ENCODE data around the gene HIGD1A.

Gene HIGD1A

DNA sequence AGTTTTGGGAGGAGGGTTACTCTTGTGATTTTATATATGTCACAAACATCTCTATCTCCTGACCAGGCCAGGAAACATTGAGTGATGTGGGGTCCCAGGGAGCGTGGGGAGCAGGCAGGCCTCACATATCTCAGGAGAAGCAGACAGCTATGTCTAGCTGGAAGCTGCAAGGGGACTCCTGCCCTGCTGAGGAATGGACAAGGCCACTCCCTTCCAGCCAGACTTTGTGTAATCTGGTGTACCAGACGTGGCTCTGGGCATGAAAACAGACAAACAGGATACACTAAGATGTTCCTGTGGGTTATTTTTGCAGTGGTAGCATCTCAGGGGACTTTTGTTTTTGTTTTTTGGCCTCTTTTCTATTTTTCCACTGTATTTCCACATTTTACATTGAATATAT is 48.2 kb upstream of the HIGD1A start:
- Histone ChIP-seq H3K4me2 (ENCODE audit: low read depth, low read length, poor library complexity, severe bottlenecking) (no peak overlapping the region), H3K27ac (ENCODE audit: low read depth, low read length) (no peak overlapping the region), H4K20me1 (ENCODE audit: low read depth, low read length) (no peaks in the 10 kb centered on the region), H2AFZ (ENCODE audit: low read depth, low read length, severe bottlenecking) (no peak overlapping the region), H3K4me3 (ENCODE audit: insufficient read depth, low read length, poor library complexity, severe bottlenecking) (no peak overlapping the region), H3K27me3 (ENCODE audit: low read length) (no peaks in the 10 kb centered on the region), H3K9me3 (ENCODE audit: insufficient read depth, low read length) (no peaks in the 10 kb centered on the region), H3K9ac (ENCODE audit: low read length) (no peak overlapping the region), H3F3A (ENCODE audit: insufficient read depth) (no peaks in the 10 kb centered on the region), H3K9me2 (replicated peaks; ENCODE audit: insufficient read depth, low read length) (no peaks in the 10 kb centered on the region), H3K79me2 (ENCODE audit: insufficient read depth, low read length) (no peaks in the 10 kb centered on the region), H3K36me3 (ENCODE audit: low read length) (no peaks in the 10 kb centered on the region)
- TF ChIP-seq, protein P1, sequence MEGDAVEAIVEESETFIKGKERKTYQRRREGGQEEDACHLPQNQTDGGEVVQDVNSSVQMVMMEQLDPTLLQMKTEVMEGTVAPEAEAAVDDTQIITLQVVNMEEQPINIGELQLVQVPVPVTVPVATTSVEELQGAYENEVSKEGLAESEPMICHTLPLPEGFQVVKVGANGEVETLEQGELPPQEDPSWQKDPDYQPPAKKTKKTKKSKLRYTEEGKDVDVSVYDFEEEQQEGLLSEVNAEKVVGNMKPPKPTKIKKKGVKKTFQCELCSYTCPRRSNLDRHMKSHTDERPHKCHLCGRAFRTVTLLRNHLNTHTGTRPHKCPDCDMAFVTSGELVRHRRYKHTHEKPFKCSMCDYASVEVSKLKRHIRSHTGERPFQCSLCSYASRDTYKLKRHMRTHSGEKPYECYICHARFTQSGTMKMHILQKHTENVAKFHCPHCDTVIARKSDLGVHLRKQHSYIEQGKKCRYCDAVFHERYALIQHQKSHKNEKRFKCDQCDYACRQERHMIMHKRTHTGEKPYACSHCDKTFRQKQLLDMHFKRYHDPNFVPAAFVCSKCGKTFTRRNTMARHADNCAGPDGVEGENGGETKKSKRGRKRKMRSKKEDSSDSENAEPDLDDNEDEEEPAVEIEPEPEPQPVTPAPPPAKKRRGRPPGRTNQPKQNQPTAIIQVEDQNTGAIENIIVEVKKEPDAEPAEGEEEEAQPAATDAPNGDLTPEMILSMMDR (IDR thresholded peaks at IDR 0.05; ENCODE audit: insufficient read depth, low read length, poor library complexity, severe bottlenecking): no peak
- no peak for TF ChIP-seq EZH2phosphoT487 (conservative IDR thresholded peaks at IDR 0.05; ENCODE audit: low read length)

DNA sequence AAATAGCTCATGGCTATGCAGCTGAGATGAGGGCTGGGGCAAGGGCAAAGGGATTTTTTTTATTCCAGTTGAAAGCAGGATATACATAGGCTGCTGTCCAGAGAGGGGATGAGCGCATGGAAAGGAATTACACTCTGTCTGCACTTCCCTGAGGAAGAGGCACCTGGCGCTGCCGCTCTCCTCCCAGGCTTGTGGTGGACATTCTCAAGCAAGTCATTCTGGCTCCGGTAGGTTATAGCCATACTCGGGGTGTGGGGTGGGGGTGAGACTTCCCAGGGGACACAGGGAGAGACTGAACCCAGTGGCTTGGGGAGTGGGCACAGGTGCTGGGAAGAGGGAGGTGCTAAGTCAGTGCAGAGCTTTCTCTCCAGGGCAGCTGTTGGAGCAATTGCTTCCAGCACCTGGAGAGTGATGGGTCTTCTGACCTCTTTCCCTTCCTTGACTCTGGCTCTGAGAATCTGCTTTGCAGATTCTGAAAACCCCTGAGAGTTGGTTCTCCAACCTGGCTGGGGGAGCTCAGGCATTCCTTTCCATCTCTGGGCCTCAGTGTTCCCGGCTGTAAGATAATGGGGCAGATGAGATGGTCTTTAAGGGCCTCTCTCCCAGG is 47.0 kb upstream of the HIGD1A start:
- H3K9me2 ChIP-seq (replicated peaks; ENCODE audit: insufficient read depth, low read length): no peaks in the 10 kb centered on the region
- no peak for TF ChIP-seq EZH2phosphoT487 (conservative IDR thresholded peaks at IDR 0.05; ENCODE audit: low read length)
- TF ChIP-seq, protein P1 (IDR thresholded peaks at IDR 0.05; ENCODE audit: insufficient read depth, low read length, poor library complexity, severe bottlenecking): no peak
- no peaks in the 10 kb centered on the region for H3K36me3 ChIP-seq (ENCODE audit: low read length)
- no peak overlapping the region for H3K27ac ChIP-seq (ENCODE audit: low read depth, low read length)
- no peak overlapping the region for H3K4me2 ChIP-seq (ENCODE audit: low read depth, low read length, poor library complexity, severe bottlenecking)
- H3K9me3 ChIP-seq (ENCODE audit: insufficient read depth, low read length): no peaks in the 10 kb centered on the region
- H3F3A ChIP-seq (ENCODE audit: insufficient read depth): no peaks in the 10 kb centered on the region
- H2AFZ ChIP-seq (ENCODE audit: low read depth, low read length, severe bottlenecking): no peak overlapping the region
- no peak overlapping the region for H3K4me3 ChIP-seq (ENCODE audit: insufficient read depth, low read length, poor library complexity, severe bottlenecking)
- H3K79me2 ChIP-seq (ENCODE audit: insufficient read depth, low read length): no peaks in the 10 kb centered on the region
- H3K27me3 ChIP-seq (ENCODE audit: low read length): no peaks in the 10 kb centered on the region
- H4K20me1 ChIP-seq (ENCODE audit: low read depth, low read length): no peaks in the 10 kb centered on the region
- no peak overlapping the region for H3K9ac ChIP-seq (ENCODE audit: low read length)

DNA sequence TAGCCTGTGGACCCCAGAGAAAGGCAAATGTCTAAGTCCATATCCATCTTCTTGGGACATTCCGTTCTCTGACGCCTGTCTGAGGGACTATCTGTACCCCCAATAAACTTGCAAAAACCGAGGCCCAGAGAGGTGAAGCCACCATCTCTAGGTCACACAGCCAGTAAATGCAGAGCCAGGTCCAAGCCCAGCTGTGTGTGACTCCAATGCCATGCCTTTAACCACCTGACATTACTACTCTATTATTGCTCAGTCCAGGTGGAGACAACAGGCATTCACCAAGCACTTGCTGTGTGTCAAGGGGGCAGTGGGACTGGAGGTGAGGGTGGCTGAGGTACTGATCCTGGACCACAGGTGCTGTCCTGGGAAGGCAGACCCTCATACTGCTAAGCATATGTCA is 46.0 kb upstream of the HIGD1A start:
- Histone ChIP-seq H3K9ac (ENCODE audit: low read length) (no peak overlapping the region), H3K36me3 (ENCODE audit: low read length) (no peaks in the 10 kb centered on the region), H4K20me1 (ENCODE audit: low read depth, low read length) (no peaks in the 10 kb centered on the region), H3K9me3 (ENCODE audit: insufficient read depth, low read length) (no peaks in the 10 kb centered on the region), H3K27ac (ENCODE audit: low read depth, low read length) (no peak overlapping the region), H3K4me3 (ENCODE audit: insufficient read depth, low read length, poor library complexity, severe bottlenecking) (no peak overlapping the region), H3K9me2 (replicated peaks; ENCODE audit: insufficient read depth, low read length) (no peaks in the 10 kb centered on the region), H3K4me2 (ENCODE audit: low read depth, low read length, poor library complexity, severe bottlenecking) (no peak overlapping the region), H2AFZ (ENCODE audit: low read depth, low read length, severe bottlenecking) (no peak overlapping the region), H3K79me2 (ENCODE audit: insufficient read depth, low read length) (no peaks in the 10 kb centered on the region), H3F3A (ENCODE audit: insufficient read depth) (no peaks in the 10 kb centered on the region), H3K27me3 (ENCODE audit: low read length) (no peaks in the 10 kb centered on the region)
- TF ChIP-seq EZH2phosphoT487 (conservative IDR thresholded peaks at IDR 0.05; ENCODE audit: low read length): no peak
- TF ChIP-seq, protein P1 (IDR thresholded peaks at IDR 0.05; ENCODE audit: insufficient read depth, low read length, poor library complexity, severe bottlenecking): no peak
